ENCODE measurements around the gene TMCO5A. TPM values are rescaled to one million over a fixed set of nuclear protein-coding genes. Genes with fewer than 3 reads are reported as not detected.

TMCO5A gene
- polyA plus RNA-seq, 1 donor from 2014 or later, result not detected

- H3K27ac ChIP-seq (ENCODE audit: low read length), result no peak overlapping the region
- no peaks in the 10 kb centered on the region for H3K9me3 ChIP-seq (ENCODE audit: low read length)
- H3K79me2 ChIP-seq (replicated peaks; ENCODE audit: insufficient read depth, low read length), result no peaks in the 10 kb centered on the region
- no peaks in the 10 kb centered on the region for H3K27me3 ChIP-seq (ENCODE audit: insufficient read depth, low read depth, low read length)
- H3K9ac ChIP-seq (ENCODE audit: low read length), result no peak overlapping the region
- TF ChIP-seq MXI1 (conservative IDR thresholded peaks at IDR 0.05; ENCODE audit: poor library complexity, severe bottlenecking), result no peak
- no peak for TF ChIP-seq EP300 (conservative IDR thresholded peaks at IDR 0.05; ENCODE audit: poor library complexity, severe bottlenecking)
- no peak for TF ChIP-seq CTCF (IDR thresholded peaks at IDR 0.05; ENCODE audit: poor library complexity, severe bottlenecking)
- TF ChIP-seq TAF1 (IDR thresholded peaks at IDR 0.05; ENCODE audit: low read depth), result no peak
- TF ChIP-seq EZH2 (IDR thresholded peaks at IDR 0.05; ENCODE audit: borderline replicate concordance, insufficient read depth, low read length, poor library complexity, severe bottlenecking), result no peak
- no peak for TF ChIP-seq REST (IDR thresholded peaks at IDR 0.05; ENCODE audit: borderline replicate concordance)
- no peak for TF ChIP-seq POLR2AphosphoS5 (IDR thresholded peaks at IDR 0.05)
- H3K4me2 ChIP-seq (ENCODE audit: low read length), result no peak overlapping the region
- H3F3A ChIP-seq (ENCODE audit: insufficient read depth, low read length, poor library complexity, severe bottlenecking), result no peaks in the 10 kb centered on the region
- no peaks in the 10 kb centered on the region for H4K20me1 ChIP-seq (ENCODE audit: insufficient read depth)
- H2AFZ ChIP-seq (ENCODE audit: low read depth, low read length), result no peak overlapping the region
- H3K36me3 ChIP-seq (ENCODE audit: insufficient read depth, low read length), result no peaks in the 10 kb centered on the region
- no peaks in the 10 kb centered on the region for H3K9me2 ChIP-seq (ENCODE audit: insufficient read depth, low read length)
- H3K4me3 ChIP-seq (ENCODE audit: low read length), result no peak overlapping the region
These were observed 30.4 kb upstream of the TMCO5A start for GRCh38 chr15:37903919-37904625.

GRCh38 chr15:37907136-37907535 lies 27.3 kb upstream of the TMCO5A start:
- no peak overlapping the region for H3K27ac ChIP-seq (ENCODE audit: low read length)
- no peaks in the 10 kb centered on the region for H3K9me3 ChIP-seq (ENCODE audit: low read length)
- no peaks in the 10 kb centered on the region for H3K9me2 ChIP-seq (ENCODE audit: insufficient read depth, low read length)
- H3K9ac ChIP-seq (ENCODE audit: low read length), result no peak overlapping the region
- H3K4me3 ChIP-seq (ENCODE audit: low read length), result no peak overlapping the region
- no peak overlapping the region for H2AFZ ChIP-seq (ENCODE audit: low read depth, low read length)
- no peaks in the 10 kb centered on the region for H3K36me3 ChIP-seq (ENCODE audit: insufficient read depth, low read length)
- no peaks in the 10 kb centered on the region for H3K79me2 ChIP-seq (replicated peaks; ENCODE audit: insufficient read depth, low read length)
- H3K27me3 ChIP-seq (ENCODE audit: insufficient read depth, low read depth, low read length), result no peaks in the 10 kb centered on the region
- H3K4me2 ChIP-seq (ENCODE audit: low read length), result no peak overlapping the region
- TF ChIP-seq MXI1 (conservative IDR thresholded peaks at IDR 0.05; ENCODE audit: poor library complexity, severe bottlenecking), result no peak
- TF ChIP-seq POLR2AphosphoS5 (IDR thresholded peaks at IDR 0.05), result no peak
- TF ChIP-seq RAD21 (conservative IDR thresholded peaks at IDR 0.05), result no peak
- TF ChIP-seq CTCF (IDR thresholded peaks at IDR 0.05; ENCODE audit: poor library complexity, severe bottlenecking), result no peak
- no peak for TF ChIP-seq EZH2 (IDR thresholded peaks at IDR 0.05; ENCODE audit: borderline replicate concordance, insufficient read depth, low read length, poor library complexity, severe bottlenecking)
- TF ChIP-seq REST (IDR thresholded peaks at IDR 0.05; ENCODE audit: borderline replicate concordance), result no peak
- TF ChIP-seq SMC3 (conservative IDR thresholded peaks at IDR 0.05; ENCODE audit: poor library complexity), result no peak
- TF ChIP-seq TAF1 (IDR thresholded peaks at IDR 0.05; ENCODE audit: low read depth), result no peak
- no peak for TF ChIP-seq EP300 (conservative IDR thresholded peaks at IDR 0.05; ENCODE audit: poor library complexity, severe bottlenecking)
- H4K20me1 ChIP-seq (ENCODE audit: insufficient read depth), result no peaks in the 10 kb centered on the region
- H3F3A ChIP-seq (ENCODE audit: insufficient read depth, low read length, poor library complexity, severe bottlenecking), result no peaks in the 10 kb centered on the region

Measured in neural cell (in vitro differentiated cells).